Thoracic aorta (tissue), 2 donors: Measurements from ENCODE around the gene EYA4. TPM values are rescaled to one million over a fixed set of nuclear protein-coding genes. Genes with fewer than 3 reads are reported as not detected.

Source experiments
- ATAC-seq: fragments of 150-250 bp; one replicate; pipeline ENCODE4 v1.8.0; 2017; ENCODE audit warnings: low read depth; ENCODE audit not compliant: insufficient number of reproducible peaks, low FRiP score
- DNase-seq: peaks from one replicate; pipeline ENCODE4 v3.0.0-alpha.2; 2020; ENCODE audit warnings: low spot score
- H3K27ac ChIP-seq, 2 donors: fragments of 200-600 bp; sonication (generic); 1 replicate in 1 of 2; 2 replicates in 1 of 2; pipeline ENCODE4 v1.5.1; 2016; ENCODE audit warnings: mild to moderate bottlenecking in 2 of 2, moderate library complexity in 2 of 2
- H3K27me3 ChIP-seq: fragments of 200-600 bp; sonication (generic); replicated peaks from 2 replicates; pipeline ENCODE4 v1.6.0; 2016; ENCODE audit warnings: mild to moderate bottlenecking; ENCODE audit not compliant: insufficient read depth
- H3K36me3 ChIP-seq: fragments of 200-600 bp; sonication (generic); one replicate; pipeline ENCODE4 v1.5.1; 2016
- H3K4me1 ChIP-seq, 2 donors: fragments of 200-600 bp; sonication (generic); 1 replicate in 1 of 2; 2 replicates in 1 of 2; pipeline versions ENCODE4 v1.5.1 to v1.6.0; 2016; ENCODE audit warnings: low read depth in 2 of 2, mild to moderate bottlenecking in 1 of 2; ENCODE audit not compliant: control insufficient read depth in 1 of 2
- H3K4me3 ChIP-seq: fragments of 200-600 bp; sonication (generic); 2 replicates; pipeline ENCODE4 v1.5.1; 2016; ENCODE audit warnings: mild to moderate bottlenecking
- H3K9me3 ChIP-seq: fragments of 200-600 bp; sonication (generic); 2 replicates; pipeline ENCODE4 v1.5.1; 2016
- CTCF ChIP-seq: fragments of 200-600 bp; sonication (generic); IDR thresholded peaks from one replicate; pipeline ENCODE4 v1.5.1; 2019; ENCODE audit warnings: antibody characterized with exemption
- total RNA-seq, 2 donors: library from RNA; depleted of rRNA; stranded (reverse); fragments of >200 nt; gene quantifications; one replicate each; pipeline versions ENCODE4 v1.1.0 to v1.2.3, GENCODE V29; 2016

Gene EYA4
- total RNA-seq, 2 donors from 2014 or later: 1.3 to 3.0 TPM

GRCh38 chr6:133456944-133457343 is 215.8 kb downstream of the EYA4 start:
- no peak for TF ChIP-seq CTCF
- Histone ChIP-seq H3K4me3 (no peak overlapping the region), H3K9me3 (no peaks in the 10 kb centered on the region), H3K27ac (no peak overlapping the region), H3K4me1 (no peaks in the 10 kb centered on the region), H3K27me3 (no peaks in the 10 kb centered on the region), H3K36me3 (no peaks in the 10 kb centered on the region)
- DNase-seq: no peak
- ATAC-seq: no peak

- DNase-seq (no peak), ATAC-seq (no peak)
- H3K27ac ChIP-seq: no peak overlapping the region
- H3K27me3 ChIP-seq: no peaks in the 10 kb centered on the region
- TF ChIP-seq CTCF: no peak
- H3K9me3 ChIP-seq: no peaks in the 10 kb centered on the region
- no peaks in the 10 kb centered on the region for H3K4me1 ChIP-seq
- H3K36me3 ChIP-seq: no peaks in the 10 kb centered on the region
- no peak overlapping the region for H3K4me3 ChIP-seq
Observed at GRCh38 chr6:133460101-133460500, 218.9 kb downstream of the EYA4 start.

- Histone ChIP-seq H3K36me3 (no peaks in the 10 kb centered on the region), H3K27ac (no peak overlapping the region), H3K4me3 (no peak overlapping the region), H3K27me3 (no peaks in the 10 kb centered on the region), H3K9me3 (no peaks in the 10 kb centered on the region), H3K4me1 (no peaks in the 10 kb centered on the region)
- no peak for TF ChIP-seq CTCF
- ATAC-seq: no peak
- no peak for DNase-seq
Observed at GRCh38 chr6:133463790-133464189, 222.6 kb downstream of the EYA4 start.

- no peak for TF ChIP-seq CTCF
- Histone ChIP-seq H3K9me3 (no peaks in the 10 kb centered on the region), H3K27ac (no peak overlapping the region), H3K27me3 (no peaks in the 10 kb centered on the region), H3K4me3 (no peak overlapping the region), H3K36me3 (no peaks in the 10 kb centered on the region), H3K4me1 (no peaks in the 10 kb centered on the region)
- ATAC-seq (no peak), DNase-seq (no peak)
Observed at GRCh38 chr6:133466680-133467079, 225.5 kb downstream of the EYA4 start.

GRCh38 chr6:133467231-133467981 is 226.2 kb downstream of the EYA4 start:
- no peaks in the 10 kb centered on the region for H3K36me3 ChIP-seq
- no peak overlapping the region for H3K4me3 ChIP-seq
- TF ChIP-seq CTCF: no peak
- H3K27me3 ChIP-seq: no peaks in the 10 kb centered on the region
- no peaks in the 10 kb centered on the region for H3K4me1 ChIP-seq
- ATAC-seq (no peak), DNase-seq (no peak)
- H3K9me3 ChIP-seq: no peaks in the 10 kb centered on the region
- H3K27ac ChIP-seq: no peak overlapping the region
